ENCODE measurements around the gene VPS37D.
A peak's percentile ranks its signal among the peaks of the same experiment; 100 is the strongest.
"Not testable (repeated sequence)": the region's sequence is repeated elsewhere in the genome, so short reads cannot be mapped to it uniquely, and the experiment has no call there.

The VPS37D gene

GRCh38 chr7:73659983-73660382 is 7.6 kb upstream of the VPS37D start:
- H3K4me3 ChIP-seq (ENCODE audit: low read length) = no peak overlapping the region
- DNase-seq (ENCODE audit: low read depth) = no peak
- TF ChIP-seq CTCF (IDR thresholded peaks at IDR 0.05; ENCODE audit: insufficient read depth, low read depth, low read length, missing control alignments) = no peak

GRCh38 chr7:73660594-73660993 is 7.0 kb upstream of the VPS37D start:
- H3K4me3 ChIP-seq (ENCODE audit: low read length); DNase-seq (ENCODE audit: low read depth): not testable (repeated sequence)

- no peak for DNase-seq (ENCODE audit: low read depth)
- TF ChIP-seq CTCF (IDR thresholded peaks at IDR 0.05; ENCODE audit: insufficient read depth, low read depth, low read length, missing control alignments) = no peak
These were observed 4.6 kb upstream of the VPS37D start for GRCh38 chr7:73663033-73663432.

GRCh38 chr7:73668103-73668885 is 663 bp downstream of the VPS37D start:
- TF ChIP-seq CTCF (IDR thresholded peaks at IDR 0.05; ENCODE audit: insufficient read depth, low read depth, low read length, missing control alignments) = no peak
- no peak for DNase-seq (ENCODE audit: low read depth)
- H3K4me3 ChIP-seq (ENCODE audit: low read length) = peak overlapping the region; percentile 47

More at GRCh38 chr7:73663033-73663432, 4.6 kb upstream of the VPS37D start:
- H3K4me3 ChIP-seq (ENCODE audit: low read length) = no peak overlapping the region

GRCh38 chr7:73668886-73669230 is 1.2 kb downstream of the VPS37D start:
- no peak for DNase-seq (ENCODE audit: low read depth)
- TF ChIP-seq CTCF (IDR thresholded peaks at IDR 0.05; ENCODE audit: insufficient read depth, low read depth, low read length, missing control alignments) = no peak
- peak overlapping the region; percentile 47 for H3K4me3 ChIP-seq (ENCODE audit: low read length)

GRCh38 chr7:73669288-73669701 is 1.7 kb downstream of the VPS37D start:
- no peak overlapping the region for H3K4me3 ChIP-seq (ENCODE audit: low read length)
- DNase-seq (ENCODE audit: low read depth) = no peak
- TF ChIP-seq CTCF (IDR thresholded peaks at IDR 0.05; ENCODE audit: insufficient read depth, low read depth, low read length, missing control alignments) = no peak

- TF ChIP-seq CTCF (IDR thresholded peaks at IDR 0.05; ENCODE audit: insufficient read depth, low read depth, low read length, missing control alignments) = no peak
- no peak overlapping the region for H3K4me3 ChIP-seq (ENCODE audit: low read length)
- no peak for DNase-seq (ENCODE audit: low read depth)
These were observed 2.3 kb downstream of the VPS37D start for GRCh38 chr7:73669858-73670385.

Data from epithelial cell of esophagus (primary cell).